Measurements from ENCODE around the gene CNOT6. TPM values are rescaled to one million over a fixed set of nuclear protein-coding genes. Genes with fewer than 3 reads are reported as not detected.
A peak's percentile ranks its signal among the peaks of the same experiment; 100 is the strongest.

CNOT6 gene
- total RNA-seq, 1 donor from 2014 or later = 21.7 TPM

- Histone ChIP-seq H3K4me3 (no peak overlapping the region), H3K36me3 (no peaks in the 10 kb centered on the region), H3K27me3 (peaks cover 20% of the 10 kb centered on the region), H3K27ac (no peak overlapping the region), H3K9me3 (no peaks in the 10 kb centered on the region), H3K4me1 (peaks cover 21% of the 10 kb centered on the region)
- TF ChIP-seq CTCF (IDR thresholded peaks at IDR 0.05) = no peak
- no peak for ATAC-seq
- DNase-seq = no peak
- intact Hi-C loops (cut with DNase I) = no loop called here
Observed at GRCh38 chr5:180594311-180595045, 100.3 kb downstream of the CNOT6 start.

GRCh38 chr5:180595046-180595379 is 100.8 kb downstream of the CNOT6 start:
- intact Hi-C loops (cut with DNase I) = no loop called here
- H3K9me3 ChIP-seq = no peaks in the 10 kb centered on the region
- H3K36me3 ChIP-seq = no peaks in the 10 kb centered on the region
- ATAC-seq = no peak
- H3K27ac ChIP-seq = no peak overlapping the region
- DNase-seq = no peak
- no peak for TF ChIP-seq CTCF (IDR thresholded peaks at IDR 0.05)
- peaks cover 20% of the 10 kb centered on the region for H3K4me1 ChIP-seq
- no peak overlapping the region for H3K4me3 ChIP-seq
- H3K27me3 ChIP-seq = peaks cover 18% of the 10 kb centered on the region

GRCh38 chr5:180595381-180596114 is 101.4 kb downstream of the CNOT6 start:
- H3K27ac ChIP-seq = no peak overlapping the region
- intact Hi-C loops (cut with DNase I) = no loop called here
- TF ChIP-seq CTCF (IDR thresholded peaks at IDR 0.05) = no peak
- peaks cover 12% of the 10 kb centered on the region for H3K27me3 ChIP-seq
- peaks cover 14% of the 10 kb centered on the region for H3K4me1 ChIP-seq
- H3K36me3 ChIP-seq = no peaks in the 10 kb centered on the region
- DNase-seq = peak; percentile 71
- no peaks in the 10 kb centered on the region for H3K9me3 ChIP-seq
- peak; percentile 8 for ATAC-seq
- no peak overlapping the region for H3K4me3 ChIP-seq

GRCh38 chr5:180596115-180596667 is 102.0 kb downstream of the CNOT6 start:
- Histone ChIP-seq H3K27me3 (peaks cover 6% of the 10 kb centered on the region), H3K36me3 (no peaks in the 10 kb centered on the region), H3K9me3 (no peaks in the 10 kb centered on the region), H3K4me1 (peaks cover 9% of the 10 kb centered on the region), H3K4me3 (no peak overlapping the region), H3K27ac (no peak overlapping the region)
- intact Hi-C loops (cut with DNase I) = no loop called here
- no peak for TF ChIP-seq CTCF (IDR thresholded peaks at IDR 0.05)
- DNase-seq = no peak
- ATAC-seq = no peak

- TF ChIP-seq CTCF (IDR thresholded peaks at IDR 0.05) = no peak
- no peak overlapping the region for H3K4me3 ChIP-seq
- no peaks in the 10 kb centered on the region for H3K9me3 ChIP-seq
- intact Hi-C loops (cut with DNase I) = no loop called here
- H3K36me3 ChIP-seq = no peaks in the 10 kb centered on the region
- DNase-seq = peak; percentile 66
- ATAC-seq = peak; percentile 4
- peaks cover under 1% of the 10 kb centered on the region for H3K27me3 ChIP-seq
- peaks cover 5% of the 10 kb centered on the region for H3K4me1 ChIP-seq
- H3K27ac ChIP-seq = no peak overlapping the region
Observed at GRCh38 chr5:180596668-180597231, 102.6 kb downstream of the CNOT6 start.

Measured in upper lobe of right lung (tissue), 1 donor.